AML-193 (cell line): ENCODE results near the gene SLC25A2.
A peak's percentile ranks its signal among the peaks of the same experiment; 100 is the strongest.

Experiments
- DNase-seq, 2 experiments: peaks; one replicate each; lab custom pipeline; 2025; lab: John Stamatoyannopoulos, UW

SLC25A2 gene

DNA sequence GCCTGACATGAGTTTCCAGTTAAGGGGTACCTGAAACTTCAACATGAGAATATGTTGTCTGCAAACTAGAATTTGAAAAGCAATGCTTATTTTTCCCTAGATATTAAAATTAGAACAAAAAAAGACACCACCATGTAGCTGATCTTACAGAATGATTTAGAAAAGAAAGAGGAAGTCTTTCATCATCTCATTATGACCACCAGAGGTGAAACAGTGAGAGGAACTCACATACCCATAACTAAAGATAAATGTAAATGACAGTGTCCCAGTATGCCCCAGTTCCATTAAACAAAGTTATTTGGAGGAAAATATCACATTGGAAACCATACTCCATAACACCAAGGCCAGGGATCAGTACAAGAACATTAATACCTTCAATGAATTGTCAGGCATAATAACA is 9.9 kb upstream of the SLC25A2 start:
- peak in 1 of 2 experiments; percentile 7 for DNase-seq

- DNase-seq, result no peak
Measured at GRCh38 chr5:141306630-141307029, 2.8 kb upstream of the SLC25A2 start.

GRCh38 chr5:141298376-141298775 is 5.5 kb downstream of the SLC25A2 start:
- no peak for DNase-seq

DNA sequence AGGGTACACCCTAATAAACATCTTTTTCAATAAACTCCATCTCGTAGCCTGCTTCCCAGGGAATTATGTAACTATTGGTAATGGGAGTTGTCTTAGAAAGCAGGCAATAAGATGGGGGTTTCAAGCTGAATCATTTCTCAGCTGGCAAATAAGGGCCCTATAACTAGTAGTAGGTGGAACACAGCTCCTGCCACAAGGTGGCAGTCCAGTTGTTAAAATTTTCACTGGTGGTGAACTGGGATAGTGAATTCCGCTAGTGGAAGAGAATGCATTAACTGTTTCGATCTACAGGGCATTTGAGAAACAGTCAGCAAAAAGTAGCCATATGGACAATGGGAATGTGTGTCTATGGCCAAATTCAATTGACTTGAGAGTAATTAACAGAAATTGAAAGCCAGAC is 30.9 kb downstream of the SLC25A2 start:
- DNase-seq, result no peak

DNA sequence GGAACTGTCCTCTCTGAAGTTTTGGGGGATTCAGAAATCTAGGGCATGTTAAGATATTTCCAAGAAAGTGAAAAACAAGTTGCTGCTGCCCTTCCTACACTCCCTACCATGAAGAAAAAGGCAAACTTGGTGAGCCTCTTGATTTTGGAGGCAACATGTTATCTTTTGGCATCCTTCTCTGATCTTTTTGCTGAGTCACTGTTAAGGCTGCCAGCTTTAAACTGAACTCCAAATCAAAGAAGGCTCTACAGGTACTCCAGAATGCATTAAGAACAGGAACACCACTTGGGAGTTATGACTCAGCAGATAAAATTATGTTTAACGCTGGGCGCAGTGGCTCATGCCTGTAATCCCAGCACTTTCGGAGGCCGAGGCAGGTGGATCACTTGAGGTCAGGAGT is 34.7 kb downstream of the SLC25A2 start:
- DNase-seq, result no peak

DNA sequence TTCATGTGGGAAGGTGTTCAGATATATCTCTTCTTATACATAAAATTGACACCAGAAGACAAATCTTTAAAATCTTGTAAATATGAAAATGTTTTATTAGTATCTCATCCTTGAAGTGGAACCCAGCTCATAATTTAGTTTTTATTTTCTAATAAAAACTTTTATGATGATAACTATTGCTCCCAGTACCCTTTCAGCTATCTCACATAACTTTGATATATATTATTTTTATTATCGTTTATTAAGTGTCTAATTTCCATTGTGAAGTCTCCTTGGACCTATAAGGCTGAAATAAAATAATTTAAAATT is 42.7 kb downstream of the SLC25A2 start:
- no peak for DNase-seq

DNA sequence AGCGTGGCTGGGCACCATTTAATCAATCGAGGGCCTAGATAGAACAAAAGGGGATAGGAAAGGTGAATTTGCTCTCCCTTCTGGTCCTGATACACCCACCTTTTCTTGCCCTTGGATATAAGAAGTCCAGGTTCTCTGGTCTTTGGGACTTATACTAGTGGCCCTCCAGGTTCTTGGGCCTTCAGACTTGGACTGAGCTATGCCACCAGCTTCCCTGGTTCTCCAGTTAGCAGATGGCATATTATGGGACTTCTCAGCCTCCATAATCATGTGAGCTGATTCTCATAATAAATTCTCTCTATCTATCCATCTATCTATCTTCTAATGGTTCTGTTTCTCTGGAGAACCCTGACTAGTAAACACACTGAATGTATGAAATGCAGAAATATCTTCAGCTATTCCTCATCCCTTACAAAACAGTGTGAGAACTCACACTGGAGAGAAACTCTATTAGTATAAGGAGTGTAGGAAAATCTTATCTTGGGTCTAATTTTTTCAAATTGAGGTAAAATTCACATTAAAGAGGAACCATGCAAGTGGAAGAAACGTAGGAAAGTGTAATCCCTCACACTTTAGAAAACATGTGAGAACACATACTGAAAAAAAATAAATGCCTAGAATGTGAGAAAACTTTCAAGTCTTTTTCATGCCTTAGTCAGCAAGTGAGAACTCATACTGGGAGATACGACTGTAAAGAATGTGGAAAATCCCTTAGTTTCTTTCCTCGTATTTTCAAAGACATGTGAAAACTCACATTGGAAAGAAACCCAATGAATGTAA is 43.2 kb downstream of the SLC25A2 start:
- no peak for DNase-seq

- no peak for DNase-seq
Measured at GRCh38 chr5:141258948-141259347, 44.9 kb downstream of the SLC25A2 start.

DNA sequence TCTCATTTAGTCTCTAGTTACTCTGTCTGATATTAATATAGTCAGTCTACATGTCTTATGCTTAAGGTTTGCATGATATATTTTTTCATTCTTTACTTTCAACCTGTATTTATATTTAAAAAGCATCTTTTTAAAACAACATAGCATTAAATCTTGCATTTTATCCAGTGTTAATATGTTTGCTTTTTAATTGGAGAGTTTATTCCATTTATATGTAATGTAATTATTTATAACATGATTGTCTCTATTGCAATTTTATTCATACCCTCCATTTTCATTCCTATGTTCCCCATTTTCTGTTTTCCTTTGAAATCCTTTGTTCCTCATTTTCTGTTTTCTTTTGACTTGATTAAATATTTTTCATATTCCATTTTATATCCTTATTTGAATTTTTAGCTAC is 45.4 kb downstream of the SLC25A2 start:
- no peak for DNase-seq
